ENCODE measurements around the gene PAX9.

The PAX9 gene

GRCh38 chr14:36656687-36657398, 4.8 kb upstream of the PAX9 start:
- FAIRE-seq: no peak

- FAIRE-seq: no peak
Measured at GRCh38 chr14:36657399-36658122, 4.1 kb upstream of the PAX9 start.

- no peak for FAIRE-seq
Measured at GRCh38 chr14:36658123-36659009, 3.3 kb upstream of the PAX9 start.

GRCh38 chr14:36659010-36659821, 2.4 kb upstream of the PAX9 start:
- no peak for FAIRE-seq

- no peak for FAIRE-seq
Measured at GRCh38 chr14:36659822-36660735, 1.6 kb upstream of the PAX9 start.

GRCh38 chr14:36660736-36661505, 739 bp upstream of the PAX9 start:
- no peak for FAIRE-seq

GRCh38 chr14:36662258-36662542, 540 bp downstream of the PAX9 start:
- FAIRE-seq: no peak

- no peak for FAIRE-seq
Measured at GRCh38 chr14:36662543-36663403, 1.1 kb downstream of the PAX9 start.

GRCh38 chr14:36663404-36664321, 2.0 kb downstream of the PAX9 start:
- no peak for FAIRE-seq

GRCh38 chr14:36664322-36665193, 2.9 kb downstream of the PAX9 start:
- FAIRE-seq: no peak

GRCh38 chr14:36665887-36666415, 4.3 kb downstream of the PAX9 start:
- no peak for FAIRE-seq

GRCh38 chr14:36666416-36667206, 5.0 kb downstream of the PAX9 start:
- no peak for FAIRE-seq

GRCh38 chr14:36667679-36668078, 6.0 kb downstream of the PAX9 start:
- FAIRE-seq: no peak

- no peak for FAIRE-seq
Measured at GRCh38 chr14:36671149-36671548, 9.5 kb downstream of the PAX9 start.

GRCh38 chr14:36672095-36672494, 10.4 kb downstream of the PAX9 start:
- no peak for FAIRE-seq

GRCh38 chr14:36674659-36675058, 13.0 kb downstream of the PAX9 start:
- FAIRE-seq: no peak

GRCh38 chr14:36675581-36675980, 13.9 kb downstream of the PAX9 start:
- FAIRE-seq: no peak
